ENCODE data around the gene EXOC8.

DNA sequence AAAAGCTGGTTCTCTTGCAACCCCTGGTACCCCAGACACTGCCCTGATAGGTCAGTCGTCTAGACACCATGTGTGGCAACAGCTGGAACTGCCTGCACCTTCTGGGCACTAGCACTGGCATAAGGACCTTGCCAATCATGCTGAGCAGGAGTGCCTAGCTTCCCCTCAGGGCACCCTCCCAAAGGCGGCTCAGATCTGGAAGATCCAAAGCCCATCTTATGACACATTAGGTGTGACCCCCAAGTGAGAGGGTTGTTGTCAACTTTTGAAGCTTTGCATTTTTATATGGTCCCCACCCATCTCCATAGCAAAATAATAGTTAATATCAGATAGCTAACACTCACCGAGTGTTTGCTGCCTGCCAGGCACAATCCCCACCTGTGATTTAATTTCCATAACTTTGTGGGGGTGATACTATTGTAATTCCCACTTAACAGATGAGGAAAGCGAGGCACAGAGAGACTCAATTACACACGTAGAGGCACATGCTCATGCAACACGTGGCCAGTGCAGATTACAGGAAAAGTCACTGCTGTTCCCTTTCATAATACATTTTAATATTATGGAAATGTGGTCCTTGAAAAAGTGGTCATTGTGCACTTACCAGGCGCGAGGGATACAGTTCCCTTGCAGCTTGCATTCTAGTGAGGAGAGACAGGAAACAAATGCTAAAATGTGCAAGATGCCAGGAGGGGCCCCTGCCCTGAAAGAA, 25.8 kb downstream of the EXOC8 start:
- TF ChIP-seq, protein P1, sequence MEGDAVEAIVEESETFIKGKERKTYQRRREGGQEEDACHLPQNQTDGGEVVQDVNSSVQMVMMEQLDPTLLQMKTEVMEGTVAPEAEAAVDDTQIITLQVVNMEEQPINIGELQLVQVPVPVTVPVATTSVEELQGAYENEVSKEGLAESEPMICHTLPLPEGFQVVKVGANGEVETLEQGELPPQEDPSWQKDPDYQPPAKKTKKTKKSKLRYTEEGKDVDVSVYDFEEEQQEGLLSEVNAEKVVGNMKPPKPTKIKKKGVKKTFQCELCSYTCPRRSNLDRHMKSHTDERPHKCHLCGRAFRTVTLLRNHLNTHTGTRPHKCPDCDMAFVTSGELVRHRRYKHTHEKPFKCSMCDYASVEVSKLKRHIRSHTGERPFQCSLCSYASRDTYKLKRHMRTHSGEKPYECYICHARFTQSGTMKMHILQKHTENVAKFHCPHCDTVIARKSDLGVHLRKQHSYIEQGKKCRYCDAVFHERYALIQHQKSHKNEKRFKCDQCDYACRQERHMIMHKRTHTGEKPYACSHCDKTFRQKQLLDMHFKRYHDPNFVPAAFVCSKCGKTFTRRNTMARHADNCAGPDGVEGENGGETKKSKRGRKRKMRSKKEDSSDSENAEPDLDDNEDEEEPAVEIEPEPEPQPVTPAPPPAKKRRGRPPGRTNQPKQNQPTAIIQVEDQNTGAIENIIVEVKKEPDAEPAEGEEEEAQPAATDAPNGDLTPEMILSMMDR (IDR thresholded peaks at IDR 0.05), result no peak
- no peak for TF ChIP-seq POLR2A (IDR thresholded peaks at IDR 0.05)
- TF ChIP-seq POLR2AphosphoS5 (IDR thresholded peaks at IDR 0.05), result no peak
- TF ChIP-seq EP300 (IDR thresholded peaks at IDR 0.05), result no peak

Measured in suprapubic skin (tissue), 4 donors.